Adipose tissue (tissue), 3 donors: ENCODE data around the gene ITLN1. TPM values are rescaled to one million over a fixed set of nuclear protein-coding genes. Genes with fewer than 3 reads are reported as not detected.
"Not testable (repeated sequence)": the region's sequence is repeated elsewhere in the genome, so short reads cannot be mapped to it uniquely, and the experiment has no call there.

Experiments used
- H3K27ac ChIP-seq: one replicate; pipeline ENCODE4 v1.5.1; 2013; ENCODE audit warnings: low read depth, low read length
- WGBS, 3 donors: extraction: QIAGEN DNeasy Blood & Tissue Kit; methylation state at CpG; one replicate each; pipeline ENCODE4 v1.1.7; 2013; 5-methylcytosine and 5-hydroxymethylcytosine counted together
- polyA plus RNA-seq, 3 donors: library from polyadenylated mRNA; stranded (reverse); fragments of 200-250 nt; gene quantifications; one replicate each; pipeline ENCODE4 v1.2.3, GENCODE V29; 2013
- donor health status: healthy with polysubstance abuse.
- donor health status: Bipolar disorder and iron deficiency.
- donor health status: healthy.

ITLN1 gene
- polyA plus RNA-seq, 3 donors = 1.7 to 121 (median 15.7) TPM

DNA sequence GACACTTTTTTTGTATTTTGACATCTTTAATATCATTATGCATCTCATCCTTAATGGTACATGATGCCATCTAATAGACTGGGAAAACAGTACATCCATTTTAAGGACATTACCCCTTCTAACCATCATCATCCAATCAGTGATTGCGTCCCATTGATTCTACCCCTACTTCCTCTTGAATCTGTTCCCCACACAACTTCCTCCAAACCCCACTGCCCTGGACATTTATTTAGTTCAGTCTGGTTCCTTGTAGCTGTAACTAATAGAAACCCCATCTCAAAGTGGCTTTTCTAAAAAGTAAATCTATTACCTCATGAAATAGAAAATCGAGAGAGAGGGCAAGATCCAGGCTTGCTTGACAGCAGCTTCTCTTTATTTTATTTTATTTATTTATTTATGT lies 2.1 kb upstream of the ITLN1 start:
- 63 to 88% (median 71%) methylated on average over 2 of the region's 2 CpGs for WGBS, 3 donors
- no peak overlapping the region for H3K27ac ChIP-seq

DNA sequence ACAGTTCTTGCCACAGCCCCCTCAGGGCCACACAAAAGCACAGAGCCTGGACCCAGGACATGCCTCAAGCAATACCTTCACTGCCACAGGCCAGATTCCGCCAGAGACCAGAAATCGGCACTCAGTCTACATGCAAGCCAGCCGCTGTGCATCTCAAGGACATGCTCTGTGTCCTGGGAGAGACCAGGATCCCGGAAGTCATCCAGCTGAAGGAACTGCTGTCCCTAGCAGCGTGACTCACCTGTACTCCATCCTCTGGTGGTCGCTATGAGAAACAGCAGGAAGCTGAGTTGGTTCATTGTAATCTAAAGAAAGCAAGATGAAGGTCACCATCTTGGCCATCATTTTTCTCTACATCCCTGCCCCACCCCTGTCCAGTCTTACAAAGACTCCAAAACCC lies 401 bp downstream of the ITLN1 start:
- WGBS, 3 donors = 77 to 89% (median 82%) methylated on average over 6 of the region's 6 CpGs

DNA sequence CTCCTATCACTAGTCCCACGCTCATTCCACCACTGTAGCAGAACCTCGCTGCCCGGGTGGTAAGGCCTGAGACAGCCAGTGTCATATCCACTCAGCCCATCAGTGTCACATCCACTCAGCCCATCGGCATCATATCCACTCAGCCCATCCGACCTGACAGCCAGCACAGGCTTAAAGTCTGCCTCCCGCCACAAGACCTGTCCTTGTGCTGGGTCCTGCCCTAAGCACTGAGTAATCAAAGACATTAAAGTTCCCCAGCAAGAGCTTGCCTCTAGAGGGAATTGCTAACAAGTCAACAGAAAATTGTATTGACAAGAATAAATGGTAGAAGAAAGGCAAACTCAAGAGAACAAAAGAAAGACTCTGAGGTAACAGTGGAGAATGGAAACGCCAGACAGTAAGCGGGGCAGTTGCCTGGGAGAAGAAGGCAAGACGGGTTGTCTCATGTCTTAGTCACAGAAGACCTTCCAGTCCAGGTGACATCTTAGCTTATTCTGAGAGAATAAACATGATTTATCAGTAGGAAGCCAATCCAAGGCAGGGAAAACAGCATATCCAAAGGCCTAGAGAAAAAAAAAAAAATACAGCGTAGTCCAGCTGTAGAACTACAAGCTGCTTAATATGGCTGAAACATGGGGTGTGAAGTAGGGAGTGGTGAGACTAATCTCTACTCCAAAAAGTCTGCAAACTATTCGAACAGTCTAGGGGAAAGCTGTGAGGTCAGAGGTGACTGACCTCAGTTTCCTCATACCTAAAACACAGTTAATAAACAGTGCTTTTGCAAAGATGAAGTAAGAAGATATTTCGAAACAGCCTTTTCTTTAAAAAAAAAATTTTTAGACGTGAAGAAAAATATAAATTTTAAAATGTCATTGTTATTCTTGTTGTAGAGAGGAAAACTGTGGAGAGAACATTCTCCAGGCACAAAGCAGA lies 1.1 kb downstream of the ITLN1 start:
- 79 to 90% (median 81%) methylated on average over 13 of the region's 13 CpGs for WGBS, 3 donors

More for the DNA sequence above, 401 bp downstream of the ITLN1 start:
- H3K27ac ChIP-seq = no peak overlapping the region

DNA sequence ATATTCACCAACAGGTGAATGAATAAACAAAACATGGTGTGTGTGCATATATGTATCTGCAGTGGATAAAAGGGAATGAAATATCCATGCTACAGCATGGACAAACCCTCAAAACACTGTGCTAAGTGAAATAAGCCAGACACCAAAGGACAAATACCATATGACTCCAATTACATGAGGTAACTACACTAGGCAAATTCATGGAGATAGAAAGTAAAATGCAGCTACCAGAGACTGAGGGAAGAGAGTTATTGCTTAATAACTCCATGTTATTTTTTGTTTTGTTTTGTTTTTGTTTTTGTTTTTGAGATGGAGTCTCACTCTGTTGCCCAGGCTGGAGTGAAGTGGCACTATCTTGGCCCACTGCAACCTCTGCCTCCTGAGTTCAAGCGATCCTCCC lies 2.4 kb downstream of the ITLN1 start:
- H3K27ac ChIP-seq = no peak overlapping the region
- WGBS, 3 donors = 94 to 100% (median 97%) methylated on average over 1 of the region's 1 CpG

More for the DNA sequence above, 1.1 kb downstream of the ITLN1 start:
- H3K27ac ChIP-seq = no peak overlapping the region

DNA sequence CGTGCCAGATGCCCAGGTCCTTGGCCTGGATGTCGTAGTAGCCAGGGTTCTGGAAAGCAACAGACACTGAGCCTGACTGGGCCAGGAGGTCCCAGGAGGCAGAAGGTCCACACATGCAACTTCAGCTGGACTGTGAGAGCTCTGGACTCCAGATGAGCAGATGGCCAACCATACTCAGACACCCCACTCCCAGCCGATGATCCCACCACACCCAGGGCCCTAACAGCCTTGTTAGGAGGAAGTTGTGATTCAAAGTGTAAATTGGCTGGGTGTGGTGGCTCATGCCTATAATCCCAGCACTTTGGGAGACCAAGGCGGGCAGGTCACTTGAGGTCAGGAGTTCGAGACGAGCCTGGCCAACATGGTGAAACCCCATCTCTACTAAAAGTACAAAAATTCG lies 3.7 kb downstream of the ITLN1 start:
- WGBS, 3 donors = 83 to 90% (median 89%) methylated on average over 7 of the region's 7 CpGs
- not testable (repeated sequence) for H3K27ac ChIP-seq

DNA sequence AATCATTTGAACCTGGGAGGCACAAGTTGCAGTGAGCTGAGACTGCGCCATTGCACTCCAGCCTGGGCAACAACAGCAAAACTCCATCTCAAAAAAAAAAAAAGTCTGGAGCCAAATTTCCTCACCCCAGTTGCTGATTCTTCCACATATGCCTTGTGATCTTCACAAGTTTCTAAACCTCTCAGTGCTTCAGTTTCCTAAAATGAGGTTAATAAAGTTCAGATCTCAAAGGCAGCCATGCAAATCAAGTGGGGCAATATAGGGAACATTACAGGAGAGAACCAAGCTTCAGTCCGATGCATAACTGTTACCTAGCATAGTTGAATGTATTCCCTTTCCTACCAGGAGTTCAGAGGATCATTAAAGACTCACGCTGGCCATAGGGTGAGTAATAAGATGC lies 4.8 kb downstream of the ITLN1 start:
- WGBS, 3 donors = 81 to 90% (median 86%) methylated on average over 3 of the region's 3 CpGs
- no peak overlapping the region for H3K27ac ChIP-seq

DNA sequence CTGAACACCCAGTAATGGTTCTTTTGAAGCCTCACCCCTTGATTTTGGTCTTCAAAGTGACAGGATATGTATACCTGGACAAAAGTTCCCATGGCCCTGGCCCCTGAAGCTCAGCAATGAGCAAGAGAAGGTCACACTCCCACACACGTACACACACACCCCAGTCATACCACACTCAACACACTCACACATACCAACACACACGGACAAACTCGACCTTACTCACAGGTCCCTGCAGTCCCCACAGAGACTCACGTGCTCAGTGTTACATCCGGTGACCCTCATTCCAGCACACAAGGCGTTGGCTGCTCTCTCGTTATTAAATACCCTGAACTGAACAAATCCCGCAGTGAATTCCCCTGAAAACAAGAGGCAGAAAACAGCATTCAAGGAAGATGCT lies 5.9 kb downstream of the ITLN1 start:
- 62 to 69% (median 63%) methylated on average over 8 of the region's 8 CpGs for WGBS, 3 donors

DNA sequence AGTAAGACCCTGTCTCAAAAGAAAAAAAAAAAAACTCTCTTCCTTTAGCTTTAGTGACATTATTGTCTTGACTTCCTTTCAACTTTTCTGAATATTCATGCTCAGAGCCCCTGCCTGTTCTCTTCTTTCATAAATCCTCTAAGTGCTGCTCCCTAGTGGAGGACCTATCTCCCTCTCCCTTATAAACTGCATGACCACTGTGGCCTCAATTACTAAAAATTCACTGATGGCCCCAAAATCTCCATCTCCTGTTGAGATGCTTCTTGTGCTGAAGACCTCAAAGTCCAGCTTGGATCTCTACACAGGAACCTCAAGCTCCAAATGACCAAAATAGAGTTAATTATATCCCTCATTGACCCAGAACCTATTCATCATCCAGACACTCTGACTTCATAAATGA lies 7.8 kb downstream of the ITLN1 start:
- no peak overlapping the region for H3K27ac ChIP-seq

More for the DNA sequence above, 5.9 kb downstream of the ITLN1 start:
- no peak overlapping the region for H3K27ac ChIP-seq

DNA sequence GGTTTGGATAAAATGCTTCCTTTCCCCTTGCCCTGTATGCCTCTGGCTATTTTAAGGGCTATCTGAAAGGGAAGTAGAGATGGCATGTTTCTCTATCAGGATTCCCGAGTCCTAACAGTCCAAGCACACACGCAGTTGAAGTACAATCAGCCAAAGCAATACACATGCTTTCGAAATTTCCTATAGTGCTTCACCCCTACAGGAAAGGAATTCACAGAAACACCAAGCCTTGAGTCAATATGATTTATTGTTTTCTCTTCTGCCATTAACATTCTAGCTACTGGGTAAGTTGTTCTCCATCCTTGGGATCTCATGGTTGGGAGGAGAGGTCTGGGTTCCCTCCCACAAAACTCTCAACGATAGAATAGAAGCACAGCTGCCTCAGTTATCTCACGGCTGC lies 8.7 kb downstream of the ITLN1 start:
- 41 to 86% (median 51%) methylated on average over 5 of the region's 5 CpGs for WGBS, 3 donors

DNA sequence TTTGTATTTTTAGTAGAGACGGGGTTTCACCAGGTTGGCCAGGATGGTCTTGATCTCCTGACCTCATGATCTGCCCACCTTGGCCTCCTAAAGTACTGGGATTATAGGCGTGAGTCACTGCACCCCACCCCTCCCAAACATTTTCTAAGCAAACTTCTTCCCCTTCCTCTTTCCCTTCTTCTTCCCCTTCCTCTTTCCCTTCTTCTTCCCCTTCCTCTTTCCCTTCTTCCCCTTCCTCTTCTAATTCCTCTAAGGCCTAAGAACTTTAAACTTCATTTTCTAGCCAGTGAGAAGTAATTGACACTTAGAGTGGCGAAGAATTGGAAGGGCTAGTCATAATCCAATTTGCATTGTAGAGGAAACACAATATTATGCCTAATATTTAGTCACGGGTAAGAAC lies 9.4 kb downstream of the ITLN1 start:
- not testable (repeated sequence) for H3K27ac ChIP-seq
- WGBS, 3 donors = 65 to 81% (median 66%) methylated on average over 4 of the region's 4 CpGs

More for the DNA sequence above, 8.7 kb downstream of the ITLN1 start:
- no peak overlapping the region for H3K27ac ChIP-seq

DNA sequence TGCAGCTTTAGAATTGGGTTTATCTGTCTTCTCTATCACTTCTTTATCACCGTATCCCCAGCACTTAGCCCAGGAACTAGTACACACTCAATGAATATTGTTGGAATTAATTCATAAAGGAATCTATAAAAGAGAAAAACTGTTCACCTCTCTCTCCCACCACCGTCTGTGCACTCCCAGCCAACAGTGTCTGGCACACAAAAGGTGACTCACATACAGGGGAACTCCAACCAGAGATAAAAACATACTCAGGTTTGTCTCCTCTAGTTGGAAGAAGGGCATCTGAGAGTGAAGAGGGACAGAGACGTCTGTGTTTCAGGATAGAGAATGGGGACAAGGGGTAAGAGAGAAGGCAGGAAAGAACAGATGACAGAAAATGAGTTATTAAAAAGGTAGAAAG lies 10.0 kb downstream of the ITLN1 start:
- 57 to 76% (median 69%) methylated on average over 3 of the region's 3 CpGs for WGBS, 3 donors
- H3K27ac ChIP-seq = no peak overlapping the region

DNA sequence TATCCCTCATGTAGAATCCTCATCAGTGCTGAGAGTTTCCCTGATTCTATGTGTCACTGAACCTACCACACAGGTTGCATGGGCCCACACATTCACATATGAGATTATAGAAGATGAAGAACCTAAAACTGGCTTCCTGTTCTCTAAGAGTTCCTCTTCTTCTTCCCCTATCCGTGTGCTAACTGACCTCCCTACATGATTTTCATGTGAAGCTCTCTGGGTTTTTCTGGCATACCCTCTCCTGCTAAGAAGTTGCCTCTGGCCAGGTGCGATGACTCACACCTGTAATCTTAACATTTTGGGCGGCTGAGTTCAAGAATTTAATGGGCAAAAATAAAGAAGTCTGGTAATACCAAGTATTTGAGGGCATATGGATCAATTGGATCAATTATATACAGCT lies 16.8 kb downstream of the ITLN1 start:
- WGBS, 3 donors = 53 to 76% (median 54%) methylated on average over 3 of the region's 3 CpGs
- no peak overlapping the region for H3K27ac ChIP-seq

DNA sequence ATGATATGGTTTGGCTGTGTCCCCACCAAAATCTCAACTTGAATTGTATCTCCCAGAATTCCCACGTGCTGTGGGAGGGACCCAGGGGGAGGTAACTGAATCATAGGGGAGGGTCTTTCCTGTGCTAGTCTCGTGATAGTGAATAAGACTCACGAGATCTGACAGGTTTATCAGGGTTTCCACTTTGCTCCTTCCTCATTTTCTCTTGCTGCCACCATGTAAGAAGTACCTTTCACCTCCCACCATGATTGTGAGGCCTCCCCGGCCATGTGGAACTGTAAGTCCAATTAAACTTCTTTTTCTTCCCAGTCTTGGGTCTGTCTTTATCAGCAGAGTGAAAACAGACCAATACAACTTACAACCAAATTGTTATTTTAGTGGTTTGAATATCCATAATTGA lies 17.3 kb downstream of the ITLN1 start:
- not testable (repeated sequence) for H3K27ac ChIP-seq
- 33 to 76% (median 42%) methylated on average over 4 of the region's 4 CpGs for WGBS, 3 donors

DNA sequence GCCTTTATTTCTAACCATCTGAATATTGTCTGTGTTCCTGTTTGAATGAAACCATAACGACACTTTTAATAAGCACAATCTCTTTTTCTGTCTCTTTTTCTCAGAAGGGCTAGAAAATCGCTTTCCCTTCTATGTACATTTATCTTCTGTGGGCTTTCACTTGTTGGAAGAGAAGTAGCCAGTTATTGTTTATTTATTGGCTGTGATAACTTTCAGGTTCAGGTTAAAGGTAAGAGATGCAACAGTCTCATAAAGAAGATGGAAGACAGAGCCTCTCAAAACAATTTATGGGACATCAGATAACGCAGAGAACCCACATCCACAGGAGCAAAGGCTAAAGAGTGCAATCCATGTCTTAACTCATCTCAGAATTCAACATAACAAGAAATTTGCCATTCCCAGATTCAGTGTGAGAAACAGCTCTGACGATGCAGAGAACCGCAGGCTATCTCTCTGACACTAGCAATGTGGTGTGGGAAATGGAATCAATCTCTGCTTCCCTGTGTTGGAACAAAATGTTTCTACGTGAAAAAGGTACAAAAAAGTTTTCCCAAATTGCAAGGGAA lies 18.2 kb downstream of the ITLN1 start:
- 57 to 74% (median 60%) methylated on average over 6 of the region's 6 CpGs for WGBS, 3 donors
- H3K27ac ChIP-seq = no peak overlapping the region

DNA sequence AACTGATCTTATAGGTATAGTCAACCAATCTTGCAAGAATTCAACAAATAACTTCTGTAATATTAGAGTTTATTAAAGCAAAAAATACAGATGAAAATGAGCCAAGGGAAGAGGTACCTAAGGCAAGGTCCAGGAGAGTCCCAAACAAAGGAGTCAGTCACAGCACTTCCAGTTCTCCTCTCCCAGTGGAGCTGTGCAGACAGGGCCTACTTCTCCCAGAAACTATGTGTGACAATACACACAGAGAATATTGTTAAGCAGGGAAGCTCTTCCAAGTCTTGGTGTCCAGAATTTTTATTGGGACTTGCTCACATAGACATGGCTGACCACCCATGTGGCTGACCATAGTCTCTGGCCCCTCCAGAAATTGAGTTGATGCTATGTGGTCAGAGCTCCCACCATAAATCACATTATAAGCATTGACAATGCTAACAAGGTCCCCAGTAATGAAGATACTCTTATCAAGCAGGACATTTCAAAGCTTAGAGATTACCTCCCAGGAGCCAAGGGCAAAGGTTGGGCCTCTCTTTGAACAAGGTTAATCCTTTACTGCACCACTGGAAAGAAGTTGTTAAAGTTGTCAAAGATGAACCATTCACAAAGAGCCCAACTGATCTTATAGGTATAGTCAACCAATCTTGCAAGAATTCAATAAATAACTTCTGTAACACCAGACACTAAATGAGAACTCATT lies 18.8 kb downstream of the ITLN1 start:
- no peak overlapping the region for H3K27ac ChIP-seq

DNA sequence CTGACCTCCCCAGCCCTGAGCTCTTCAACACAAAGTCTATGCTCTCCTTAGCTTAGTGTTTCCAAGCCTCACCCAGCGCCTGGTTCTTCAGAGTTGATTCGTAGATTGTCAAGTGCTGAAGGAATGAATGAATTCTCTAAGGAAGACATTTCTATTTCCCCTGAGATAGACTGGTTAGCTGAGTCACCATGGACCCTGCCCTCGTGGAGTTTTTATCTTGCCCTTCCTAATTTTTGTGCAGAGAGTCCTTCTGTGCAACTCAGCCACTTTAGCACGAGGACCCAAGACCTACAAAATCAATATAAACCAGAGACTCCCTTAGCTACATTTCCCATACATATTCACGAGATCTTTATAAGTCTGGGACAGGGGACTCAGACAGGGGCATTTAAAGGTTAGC lies 19.6 kb downstream of the ITLN1 start:
- WGBS, 3 donors = 75 to 82% (median 78%) methylated on average over 5 of the region's 5 CpGs
- H3K27ac ChIP-seq = no peak overlapping the region

DNA sequence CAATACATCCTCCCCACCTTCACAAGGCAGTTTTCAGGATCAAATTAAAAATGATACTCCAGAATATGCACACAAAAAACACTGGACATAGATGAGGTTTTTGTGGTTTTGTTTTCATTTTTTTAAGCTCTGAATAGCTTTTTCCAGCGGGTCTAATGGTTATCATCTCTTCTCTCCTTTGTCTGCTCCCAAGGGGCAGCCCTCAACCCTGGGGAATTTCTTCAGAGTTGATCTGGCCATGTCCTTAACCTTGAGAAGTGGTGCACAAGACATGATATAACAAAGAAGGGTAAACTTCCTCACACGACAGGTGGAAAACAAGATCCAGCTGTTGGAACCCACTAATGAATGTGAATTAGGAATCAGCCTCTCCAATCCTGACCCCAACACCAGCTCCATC lies 20.8 kb downstream of the ITLN1 start:
- H3K27ac ChIP-seq = no peak overlapping the region
- 48 to 72% (median 56%) methylated on average over 2 of the region's 2 CpGs for WGBS, 3 donors

DNA sequence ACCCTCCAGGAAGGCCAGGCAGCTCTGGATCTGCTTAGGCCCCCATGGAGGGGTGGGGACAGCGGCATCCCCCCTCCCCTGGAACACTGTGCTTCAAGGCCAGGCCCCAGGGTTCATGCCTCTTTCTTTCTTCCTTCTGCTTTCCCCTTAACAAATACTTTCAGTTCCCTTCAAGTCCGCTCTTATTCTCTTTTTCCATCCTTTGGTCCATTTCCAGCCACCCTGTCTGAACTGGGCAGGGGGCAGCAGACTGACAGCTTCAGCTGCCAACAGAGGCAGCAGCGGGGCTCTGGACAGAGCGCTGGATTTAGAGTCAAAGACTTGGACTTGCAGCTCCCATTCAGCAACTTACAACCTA lies 21.2 kb downstream of the ITLN1 start:
- no peak overlapping the region for H3K27ac ChIP-seq
- 58 to 94% (median 61%) methylated on average over 4 of the region's 4 CpGs for WGBS, 3 donors

DNA sequence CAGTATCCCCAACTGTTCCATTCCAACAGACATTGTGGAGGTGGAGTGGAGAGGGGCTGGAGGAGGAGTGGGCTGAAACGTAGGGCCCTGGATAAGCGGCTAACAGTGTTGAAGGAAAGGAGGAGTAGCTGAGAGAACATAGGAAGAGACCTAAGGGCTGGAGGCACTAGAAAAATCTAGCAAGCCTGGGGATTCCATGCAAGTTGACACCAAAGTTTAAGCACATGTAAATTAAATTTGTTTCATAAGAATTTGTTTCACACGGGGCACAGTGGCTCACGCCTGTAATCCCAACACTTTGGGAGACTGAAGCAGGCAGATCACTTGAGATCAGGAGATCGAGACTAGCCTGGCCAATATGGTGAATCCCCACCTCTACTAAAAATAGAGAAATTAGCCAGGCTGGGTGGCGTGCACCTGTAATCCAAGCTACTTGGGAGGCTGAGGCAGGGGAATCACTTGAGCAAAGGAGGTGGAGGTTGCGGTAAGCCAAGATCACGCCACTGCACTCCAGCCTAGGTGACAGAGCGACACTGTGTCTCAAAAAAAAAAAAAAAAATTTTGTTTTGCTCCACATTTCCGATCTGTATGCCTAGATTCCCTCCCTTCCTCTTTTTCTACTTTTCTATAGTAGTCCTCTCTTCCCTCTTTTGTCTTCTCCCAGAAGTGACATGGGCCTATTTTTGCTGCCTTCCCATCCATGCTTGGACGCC lies 21.8 kb downstream of the ITLN1 start:
- WGBS, 3 donors = 56 to 88% (median 65%) methylated on average over 11 of the region's 11 CpGs
- no peak overlapping the region for H3K27ac ChIP-seq
